Brain microvascular endothelial cell (primary cell): ENCODE measurements around the gene RNF43.

Experiments
- DNase-seq: peaks from one replicate; pipeline ENCODE4 v3.0.0-alpha.2; 2020
- H3K27ac ChIP-seq: fragments of 250-450 bp; sonication (Bioruptor Pico); 2 replicates; pipeline ENCODE4 v1.5.1; 2020; ENCODE audit warnings: mild to moderate bottlenecking, moderate library complexity
- H3K27me3 ChIP-seq: fragments of 250-450 bp; sonication (Bioruptor Pico); replicated peaks from 2 replicates; pipeline ENCODE4 v1.5.1; 2020; ENCODE audit warnings: mild to moderate bottlenecking
- H3K36me3 ChIP-seq: fragments of 250-450 bp; sonication (Bioruptor Pico); replicated peaks from 2 replicates; pipeline ENCODE4 v1.5.1; 2020; ENCODE audit warnings: mild to moderate bottlenecking
- H3K4me3 ChIP-seq: 2 replicates; pipeline ENCODE4 v1.5.1; 2011; ENCODE audit warnings: low read depth, mild to moderate bottlenecking, control low read depth, low read length, moderate library complexity
- in situ Hi-C: cut with HindIII; loops from 2 replicates; pipeline ENCODE4 v1.10.0; 2017; ENCODE audit warnings: low sequenced_read_pairs, low pct_ligation_motif_present
- TF ChIP-seq, protein P1 (sequence below): IDR thresholded peaks from 2 replicates; pipeline ENCODE4 v1.5.1; 2011; ENCODE audit warnings: low read depth, mild to moderate bottlenecking, moderate library complexity, low read length, control low read depth, inconsistent platforms; ENCODE audit errors: missing control alignments

The RNF43 gene

DNA sequence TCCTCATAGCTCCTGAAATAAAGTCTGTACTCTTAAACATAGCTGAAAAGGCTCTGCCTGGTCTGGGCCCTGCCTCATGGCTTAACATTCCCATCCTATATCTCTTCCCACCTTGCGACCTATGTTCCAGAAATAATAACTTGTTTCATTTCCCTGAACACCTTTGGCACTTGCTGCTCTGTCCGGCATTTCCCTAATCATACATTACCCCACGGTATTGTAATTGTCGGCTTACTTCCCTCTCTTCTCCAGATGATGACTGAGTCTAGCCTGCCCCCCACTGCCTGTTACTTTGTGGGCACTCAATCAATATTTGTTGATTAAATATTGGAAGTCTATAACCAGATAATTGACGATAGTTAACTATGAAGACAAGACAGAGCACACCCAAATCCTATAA, 42.1 kb downstream of the RNF43 start:
- Histone ChIP-seq H3K36me3 (no peaks in the 10 kb centered on the region), H3K4me3 (no peak overlapping the region), H3K27me3 (no peaks in the 10 kb centered on the region), H3K27ac (no peak overlapping the region)
- DNase-seq: no peak
- in situ Hi-C loops: no loop called here
- TF ChIP-seq, protein P1, sequence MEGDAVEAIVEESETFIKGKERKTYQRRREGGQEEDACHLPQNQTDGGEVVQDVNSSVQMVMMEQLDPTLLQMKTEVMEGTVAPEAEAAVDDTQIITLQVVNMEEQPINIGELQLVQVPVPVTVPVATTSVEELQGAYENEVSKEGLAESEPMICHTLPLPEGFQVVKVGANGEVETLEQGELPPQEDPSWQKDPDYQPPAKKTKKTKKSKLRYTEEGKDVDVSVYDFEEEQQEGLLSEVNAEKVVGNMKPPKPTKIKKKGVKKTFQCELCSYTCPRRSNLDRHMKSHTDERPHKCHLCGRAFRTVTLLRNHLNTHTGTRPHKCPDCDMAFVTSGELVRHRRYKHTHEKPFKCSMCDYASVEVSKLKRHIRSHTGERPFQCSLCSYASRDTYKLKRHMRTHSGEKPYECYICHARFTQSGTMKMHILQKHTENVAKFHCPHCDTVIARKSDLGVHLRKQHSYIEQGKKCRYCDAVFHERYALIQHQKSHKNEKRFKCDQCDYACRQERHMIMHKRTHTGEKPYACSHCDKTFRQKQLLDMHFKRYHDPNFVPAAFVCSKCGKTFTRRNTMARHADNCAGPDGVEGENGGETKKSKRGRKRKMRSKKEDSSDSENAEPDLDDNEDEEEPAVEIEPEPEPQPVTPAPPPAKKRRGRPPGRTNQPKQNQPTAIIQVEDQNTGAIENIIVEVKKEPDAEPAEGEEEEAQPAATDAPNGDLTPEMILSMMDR: no peak

DNA sequence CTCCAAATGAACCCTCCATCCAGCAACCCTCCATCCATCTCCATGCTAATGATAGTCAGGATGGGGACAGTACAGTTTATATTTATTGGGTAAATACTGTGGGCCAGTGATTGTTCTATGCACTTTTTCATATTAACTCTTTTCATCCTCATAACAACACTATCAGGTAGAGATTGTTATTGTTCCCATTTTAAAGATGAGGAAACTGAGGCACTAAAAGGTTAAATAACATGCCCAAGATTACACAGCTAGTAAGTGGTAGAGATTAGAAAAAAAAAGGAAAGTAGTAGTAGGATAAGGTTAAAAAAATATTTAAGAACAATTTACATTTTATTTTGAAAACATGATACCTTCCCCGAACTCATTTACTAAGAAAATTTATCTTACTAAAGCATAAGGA, 43.4 kb downstream of the RNF43 start:
- H3K36me3 ChIP-seq: no peaks in the 10 kb centered on the region
- no peak overlapping the region for H3K27ac ChIP-seq
- TF ChIP-seq, protein P1: no peak
- in situ Hi-C loops: no loop called here
- H3K27me3 ChIP-seq: no peaks in the 10 kb centered on the region
- DNase-seq: no peak
- no peak overlapping the region for H3K4me3 ChIP-seq

DNA sequence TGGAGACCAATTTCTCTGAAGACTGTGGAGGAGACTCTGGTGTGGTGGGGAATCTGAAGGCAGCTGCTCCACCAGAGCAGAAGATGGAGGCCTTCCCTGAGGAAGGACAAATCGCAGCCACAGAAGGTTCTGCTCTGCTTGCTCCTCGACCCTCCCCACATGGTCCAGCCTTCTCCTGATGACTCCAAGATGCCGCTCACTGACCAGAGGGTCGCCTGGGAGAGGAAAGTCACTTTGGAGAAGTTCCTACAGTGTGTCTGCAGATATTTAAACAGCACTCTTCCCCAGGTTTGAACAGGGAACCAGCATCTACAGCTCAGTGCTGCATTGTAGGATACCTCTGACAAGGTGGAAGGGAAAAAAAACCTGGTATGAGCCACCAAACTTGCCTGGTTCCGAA, 44.3 kb downstream of the RNF43 start:
- in situ Hi-C loops: no loop called here
- H3K4me3 ChIP-seq: no peak overlapping the region
- H3K27ac ChIP-seq: no peak overlapping the region
- no peak for DNase-seq
- H3K36me3 ChIP-seq: no peaks in the 10 kb centered on the region
- no peaks in the 10 kb centered on the region for H3K27me3 ChIP-seq
- TF ChIP-seq, protein P1: no peak

DNA sequence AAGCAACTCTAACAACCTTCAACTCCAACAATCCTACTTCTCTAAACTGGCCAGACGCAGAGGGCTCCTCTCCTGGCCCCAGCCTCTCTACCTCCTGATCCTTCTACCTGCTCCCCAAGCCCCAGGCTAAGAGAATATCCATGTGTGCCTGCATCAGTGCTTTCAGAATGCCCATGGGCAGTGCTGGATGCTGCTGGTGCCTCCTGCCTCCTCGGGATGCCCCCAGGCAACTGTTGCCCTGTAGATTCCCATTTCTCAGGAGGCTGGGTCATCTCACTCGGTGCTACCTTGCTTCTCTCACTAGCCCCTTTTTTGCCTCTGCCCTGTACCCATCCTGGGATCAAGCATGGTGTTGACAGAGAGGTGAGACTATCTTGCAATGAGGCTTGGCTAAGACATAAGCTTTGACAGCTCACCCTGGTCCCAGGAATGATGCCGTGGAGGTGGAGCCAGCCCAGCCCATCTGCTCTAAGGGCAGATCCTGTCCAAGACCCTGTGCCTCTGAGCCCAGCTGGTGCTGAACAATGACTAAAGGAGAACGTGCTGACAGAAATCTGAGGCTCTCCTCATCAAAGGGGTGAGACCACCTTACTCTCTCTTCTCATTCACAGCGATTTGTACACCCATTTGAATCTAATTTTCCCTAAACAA, 45.9 kb downstream of the RNF43 start:
- TF ChIP-seq, protein P1: no peak
- H3K4me3 ChIP-seq: no peak overlapping the region
- H3K27me3 ChIP-seq: no peaks in the 10 kb centered on the region
- no peak overlapping the region for H3K27ac ChIP-seq
- in situ Hi-C loops: no loop called here
- no peak for DNase-seq
- H3K36me3 ChIP-seq: no peaks in the 10 kb centered on the region

DNA sequence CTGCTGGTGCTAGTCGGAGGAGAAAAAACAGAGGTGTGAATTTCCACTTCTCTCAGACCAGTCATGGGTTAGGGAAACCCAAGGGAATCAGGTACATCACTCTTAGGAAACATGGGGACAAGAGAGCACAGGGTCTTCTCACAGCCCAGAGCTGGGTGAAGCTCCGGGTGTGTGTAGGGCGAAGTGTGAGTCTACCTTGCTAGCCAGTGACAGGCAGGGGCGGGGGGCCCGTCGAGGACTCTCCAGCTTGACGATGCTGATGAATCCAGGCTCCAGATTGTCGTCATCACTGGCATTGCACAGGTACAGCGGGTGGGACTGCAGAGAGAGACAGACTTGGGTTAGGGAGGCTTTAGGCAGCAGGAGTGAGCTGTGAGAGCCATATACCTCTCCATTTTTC, 46.6 kb downstream of the RNF43 start:
- Histone ChIP-seq H3K4me3 (no peak overlapping the region), H3K27me3 (no peaks in the 10 kb centered on the region), H3K27ac (no peak overlapping the region), H3K36me3 (no peaks in the 10 kb centered on the region)
- in situ Hi-C loops: no loop called here
- DNase-seq: no peak
- TF ChIP-seq, protein P1: no peak

DNA sequence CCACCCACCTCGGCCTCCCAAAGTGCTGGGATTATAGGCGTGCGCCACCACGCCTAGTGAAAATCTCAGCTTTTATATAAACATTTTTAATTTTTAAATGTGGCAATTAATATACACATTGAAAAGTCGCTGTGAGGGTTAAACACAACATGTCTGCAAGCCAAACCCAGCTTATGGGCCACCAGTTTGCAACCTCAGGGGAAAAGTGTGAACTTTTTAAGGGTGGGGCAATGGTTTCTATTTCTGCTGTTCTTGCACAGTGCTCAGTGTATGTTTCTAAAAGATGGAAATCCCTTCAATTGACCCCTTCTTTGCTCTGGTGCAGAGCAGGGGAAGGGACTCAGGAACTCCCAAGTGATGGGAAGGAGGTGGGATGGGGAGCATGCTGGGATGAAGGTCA, 47.0 kb downstream of the RNF43 start:
- no peak for DNase-seq
- TF ChIP-seq, protein P1: no peak
- Histone ChIP-seq H3K27ac (no peak overlapping the region), H3K36me3 (no peaks in the 10 kb centered on the region), H3K27me3 (no peaks in the 10 kb centered on the region), H3K4me3 (no peak overlapping the region)
- in situ Hi-C loops: no loop called here
